ENCODE results near the gene EFHC2.
A peak's percentile ranks its signal among the peaks of the same experiment; 100 is the strongest.

The EFHC2 gene, protein sequence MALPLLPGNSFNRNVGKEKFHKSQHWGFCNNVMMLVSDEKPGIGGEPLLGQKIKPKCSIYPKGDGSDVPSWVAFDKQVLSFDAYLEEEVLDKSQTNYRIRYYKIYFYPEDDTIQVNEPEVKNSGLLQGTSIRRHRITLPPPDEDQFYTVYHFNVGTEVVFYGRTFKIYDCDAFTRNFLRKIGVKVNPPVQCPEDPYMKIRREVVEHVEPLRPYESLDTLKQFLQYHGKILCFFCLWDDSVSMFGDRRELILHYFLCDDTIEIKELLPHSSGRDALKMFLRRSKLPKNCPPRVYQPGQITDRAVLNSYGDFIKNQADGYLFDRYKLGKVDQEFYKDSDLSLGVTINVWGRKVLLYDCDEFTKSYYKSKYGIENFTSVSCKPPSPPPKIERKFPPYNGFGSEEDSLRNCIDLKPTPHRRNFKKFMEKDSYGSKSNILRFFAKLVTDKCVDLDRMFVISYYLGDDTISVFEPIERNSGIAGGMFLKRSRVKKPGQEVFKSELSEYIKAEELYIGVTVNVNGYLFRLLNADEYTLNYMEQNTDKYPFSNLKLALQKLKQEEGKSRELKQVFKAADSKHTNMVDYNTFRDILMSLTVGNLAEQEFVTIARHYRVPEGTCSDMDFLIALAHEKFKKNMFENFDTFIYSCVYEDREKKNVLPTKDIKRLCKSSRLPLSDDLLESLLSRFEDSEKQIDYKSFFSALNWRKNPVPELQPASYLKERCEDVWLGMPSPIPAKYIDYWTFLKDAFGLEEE

DNA sequence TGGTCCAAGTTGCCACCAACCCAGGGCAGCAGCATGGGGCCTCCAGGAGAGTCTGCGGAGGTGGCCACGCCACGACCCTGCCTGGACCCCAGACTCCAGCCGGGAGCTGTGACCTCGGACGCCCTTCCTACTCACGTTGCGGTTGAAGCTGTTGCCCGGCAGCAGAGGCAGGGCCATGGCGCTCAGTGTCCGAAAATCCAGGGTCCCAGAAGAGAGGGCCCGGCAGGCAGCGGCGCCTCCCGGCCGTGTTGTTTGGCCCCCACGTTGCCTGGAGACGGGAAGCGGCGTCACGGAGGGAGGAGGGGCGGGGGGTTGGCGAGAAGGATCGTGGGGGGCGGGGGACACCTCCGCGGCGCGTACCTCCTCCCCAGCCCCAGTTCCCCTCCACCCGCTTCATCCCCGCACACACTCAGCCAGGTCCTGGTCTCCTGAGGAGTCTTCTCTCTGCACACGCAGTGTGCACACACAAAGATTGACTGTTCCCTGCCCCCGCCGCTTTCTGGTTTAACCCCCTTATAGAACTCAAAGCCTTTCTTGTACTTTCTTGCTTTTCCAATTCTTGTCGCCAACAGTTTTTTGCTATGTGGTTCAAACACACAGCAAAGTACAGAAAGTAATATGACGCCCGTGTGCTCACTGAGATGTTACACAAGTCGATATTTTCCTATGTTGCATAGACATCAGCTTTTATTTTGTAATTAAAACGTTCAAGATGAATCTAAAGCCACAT lies at the start of gene EFHC2:
TSS of gene EFHC2 (minus strand) at position 261 of the 730 bp plus-strand sequence. CDS start at position 177, 84 bp downstream.
- DNase-seq: peak; percentile 51

DNA sequence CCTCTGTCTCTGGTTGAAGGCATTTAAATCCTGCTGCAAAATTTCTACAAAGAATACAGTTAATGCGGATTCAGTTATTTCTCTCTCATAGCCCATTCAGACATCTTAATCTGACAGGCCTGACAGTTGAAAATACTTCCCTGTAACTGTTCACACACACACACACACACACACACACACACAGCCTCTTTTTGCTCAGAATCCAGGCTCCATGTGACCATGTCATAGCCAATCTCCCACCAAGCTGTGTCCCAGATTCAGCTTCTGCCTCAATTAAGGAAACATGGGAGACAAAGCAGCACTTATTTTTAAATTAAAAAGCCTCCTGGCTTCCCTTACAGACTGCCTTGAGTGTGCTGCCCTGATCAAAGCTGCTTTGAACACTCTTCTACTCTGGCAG lies 49.3 kb upstream of the EFHC2 start:
- DNase-seq: no peak

DNA sequence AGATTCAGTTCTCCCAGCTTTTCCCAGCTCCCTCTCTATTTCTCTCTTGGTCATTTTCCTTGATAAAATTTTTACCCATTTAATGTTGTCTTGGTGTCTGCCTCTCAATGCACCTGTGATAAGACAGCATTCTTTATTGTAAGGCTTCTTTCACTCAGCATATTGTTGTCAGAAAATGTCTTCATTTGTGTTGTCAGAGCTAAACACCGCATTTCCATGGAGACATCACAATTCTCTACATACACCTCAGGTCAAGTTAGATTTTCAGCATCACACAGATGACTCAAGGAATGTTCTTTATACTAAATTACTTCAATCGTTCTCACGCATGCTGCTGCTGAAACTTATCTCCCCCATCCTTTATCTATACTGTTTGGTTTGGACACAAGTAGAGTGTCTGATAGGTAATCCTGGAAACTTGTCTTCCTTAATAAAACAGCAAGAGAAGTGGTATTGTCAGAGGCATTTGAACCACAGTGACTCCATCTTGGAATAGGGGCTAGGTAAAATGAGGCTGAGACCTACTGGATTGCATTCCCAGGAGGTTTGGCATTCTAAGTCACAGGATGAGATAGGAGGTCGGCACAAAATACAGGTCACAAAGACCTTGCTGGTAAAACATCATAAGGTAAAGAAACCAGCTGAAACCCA lies 41.3 kb upstream of the EFHC2 start:
- no peak for DNase-seq

DNA sequence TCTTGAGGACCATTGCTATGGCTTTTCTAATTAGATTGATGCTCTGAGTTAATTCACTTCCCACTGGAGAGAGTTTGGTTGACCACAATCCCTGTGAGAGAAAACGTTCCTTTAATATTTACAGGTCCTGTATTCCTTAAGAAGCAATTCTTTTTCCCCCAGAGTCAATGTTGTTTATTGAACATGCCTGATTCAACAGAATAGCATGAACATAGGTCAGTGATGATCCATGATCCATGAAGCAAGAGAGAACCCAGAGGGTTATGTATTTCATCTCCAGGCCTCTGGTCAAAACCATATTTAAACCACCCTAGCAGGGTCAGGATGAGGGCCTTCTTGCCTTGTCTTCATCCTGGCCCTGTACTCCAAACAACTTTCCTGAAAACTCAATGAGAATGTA lies 39.4 kb upstream of the EFHC2 start:
- DNase-seq: no peak

DNA sequence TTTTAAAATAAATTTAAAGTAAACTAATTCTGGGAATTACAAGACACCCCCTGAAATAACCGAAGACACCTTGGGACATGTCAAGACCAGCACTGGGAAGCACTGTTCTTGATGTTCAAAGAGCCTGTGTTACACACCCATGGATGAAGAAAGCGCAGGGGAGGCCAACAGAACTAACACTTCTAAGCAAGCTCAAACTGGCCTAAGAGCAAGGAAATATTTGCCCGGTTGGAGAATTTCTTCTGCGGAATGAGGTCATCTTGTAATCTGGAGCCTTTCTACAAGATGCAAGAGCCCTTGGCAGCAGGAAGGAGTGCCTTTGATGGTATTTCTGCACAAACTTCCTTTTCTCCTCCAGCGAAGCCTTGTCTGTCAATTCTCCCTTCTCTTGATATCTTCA lies 9.3 kb upstream of the EFHC2 start:
- no peak for DNase-seq

DNA sequence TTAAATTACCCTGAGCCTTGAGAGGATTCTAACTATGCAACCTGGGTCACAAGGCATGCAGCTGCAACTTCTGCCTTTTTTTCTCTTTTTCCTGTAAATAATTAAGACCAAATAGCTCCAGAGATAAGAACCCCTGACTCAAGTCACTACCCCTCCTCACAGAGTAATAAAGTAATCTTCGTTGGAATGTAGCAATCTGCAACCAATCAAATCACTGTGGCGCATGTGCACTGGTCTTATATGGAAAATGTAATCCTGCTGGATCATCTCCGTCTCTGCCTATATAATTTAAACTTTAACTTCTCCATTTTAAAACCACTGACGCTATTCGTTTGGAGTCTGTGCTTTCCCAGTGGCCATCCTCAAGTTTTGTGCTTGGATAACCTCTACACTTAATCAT lies 6.1 kb upstream of the EFHC2 start:
- no peak for DNase-seq

DNA sequence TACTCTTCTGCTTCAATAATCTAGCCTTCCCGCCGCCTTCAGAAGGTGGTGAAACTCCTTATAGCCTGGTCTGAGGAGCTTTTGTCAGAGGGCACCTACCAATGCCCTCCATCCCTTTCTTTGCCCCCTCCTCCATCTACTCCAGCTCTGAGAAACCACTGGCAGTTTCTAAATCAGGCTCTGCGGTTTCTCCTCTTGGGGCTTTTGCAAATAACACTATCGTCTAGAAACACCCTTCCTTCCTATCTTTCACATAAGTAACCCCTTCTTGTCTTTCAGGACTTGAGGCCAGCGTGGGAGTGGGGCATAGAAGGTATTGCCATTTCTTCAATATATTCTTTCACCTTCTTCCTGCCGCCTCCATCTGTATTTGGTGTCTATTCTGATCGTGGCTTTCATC lies 1.2 kb upstream of the EFHC2 start:
- DNase-seq: peak; percentile 2

DNA sequence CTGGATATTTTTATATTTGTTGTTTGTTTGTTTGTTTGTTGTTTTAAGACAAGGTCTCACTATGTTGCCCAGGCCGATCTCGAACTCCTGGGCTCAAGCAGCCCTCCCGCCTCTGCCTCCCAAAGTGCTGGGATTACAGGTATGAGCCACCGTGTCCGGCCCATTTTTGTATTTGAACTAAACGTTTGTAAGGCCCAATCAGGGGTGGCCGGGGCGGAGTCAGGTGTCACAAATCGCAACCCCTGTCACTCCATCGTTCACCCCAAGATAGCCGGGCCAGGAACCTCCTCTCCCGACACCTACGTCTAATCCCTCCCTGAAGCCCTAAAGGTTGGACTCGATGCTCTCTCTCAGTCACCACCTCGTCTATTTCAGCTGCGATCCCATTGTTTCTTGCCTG lies 722 bp upstream of the EFHC2 start:
- peak; percentile 60 for DNase-seq

DNA sequence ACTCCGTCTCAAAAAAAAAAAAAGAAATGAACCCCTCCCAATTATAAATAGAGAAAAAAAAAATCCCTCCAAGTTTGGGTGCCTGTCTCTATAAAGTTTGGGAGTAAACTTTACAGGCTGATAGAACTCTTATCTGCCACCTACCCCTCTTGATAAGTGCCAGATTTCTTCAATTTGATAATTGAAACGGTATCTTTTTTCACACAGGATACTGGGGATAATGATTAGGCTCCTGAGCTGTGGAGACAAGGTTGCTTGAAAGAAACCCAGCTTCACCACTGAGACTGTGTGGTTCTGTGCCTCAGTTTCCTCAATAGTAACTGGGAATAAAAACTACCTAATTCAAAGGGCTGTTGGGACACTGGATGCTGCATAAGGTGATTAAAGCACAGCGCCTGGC lies 606 bp downstream of the EFHC2 start:
- no peak for DNase-seq

DNA sequence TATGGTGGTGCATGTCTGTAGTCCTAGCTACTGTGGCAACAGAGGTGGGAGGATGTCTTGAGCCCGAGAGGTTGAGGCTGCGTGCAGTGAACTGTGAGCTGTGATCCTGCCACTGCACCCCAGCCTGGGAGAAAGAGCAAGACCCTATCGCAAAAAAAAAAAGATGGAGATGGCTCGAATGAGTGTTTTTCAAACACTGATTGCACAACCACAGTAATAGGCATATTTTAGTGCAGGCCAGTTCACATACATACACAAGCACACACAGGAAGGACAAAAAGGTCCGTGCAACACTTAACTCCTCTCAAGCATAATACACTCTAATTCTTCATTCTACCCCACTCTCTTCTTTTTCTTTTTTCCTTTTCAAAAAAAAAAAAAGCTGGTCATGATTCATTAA lies 5.1 kb downstream of the EFHC2 start:
- DNase-seq: no peak

DNA sequence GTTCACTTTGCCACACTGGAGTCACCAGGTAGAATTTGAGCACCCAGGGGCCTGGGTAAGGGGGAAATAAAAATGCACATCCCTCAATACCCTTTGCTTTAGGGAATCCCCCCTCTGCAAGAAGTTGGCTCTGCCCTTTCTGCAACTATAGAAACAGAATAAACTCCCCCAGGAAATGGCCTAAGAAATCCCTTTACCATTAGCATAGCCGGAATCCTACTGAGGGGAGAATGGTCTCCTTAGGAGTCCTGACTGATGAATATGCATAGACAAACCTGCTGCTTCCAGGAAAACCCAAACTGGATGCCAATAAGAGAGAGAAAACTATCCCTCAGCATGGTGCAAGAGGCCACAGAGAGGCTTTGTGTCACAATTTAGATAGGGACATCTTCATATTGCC lies 11.0 kb downstream of the EFHC2 start:
- no peak for DNase-seq

DNA sequence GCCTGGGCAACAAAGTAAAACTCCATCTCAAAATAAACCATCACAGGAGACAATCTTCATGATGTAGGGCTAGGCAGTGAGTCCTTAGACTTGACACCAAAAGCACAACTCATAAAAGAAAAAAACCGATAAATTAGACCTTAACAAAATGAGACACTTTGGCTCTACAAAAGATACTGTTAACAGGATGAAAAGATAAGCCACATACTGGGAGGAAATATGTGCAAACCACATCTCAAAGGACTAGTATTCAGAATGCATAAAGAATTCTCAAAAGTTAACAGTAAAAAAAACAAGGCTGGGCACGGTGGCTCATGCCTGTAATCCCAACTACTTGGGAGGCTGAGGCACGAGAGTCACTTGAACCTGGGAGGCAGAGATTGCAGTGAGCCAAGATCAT lies 13.2 kb downstream of the EFHC2 start:
- no peak for DNase-seq

DNA sequence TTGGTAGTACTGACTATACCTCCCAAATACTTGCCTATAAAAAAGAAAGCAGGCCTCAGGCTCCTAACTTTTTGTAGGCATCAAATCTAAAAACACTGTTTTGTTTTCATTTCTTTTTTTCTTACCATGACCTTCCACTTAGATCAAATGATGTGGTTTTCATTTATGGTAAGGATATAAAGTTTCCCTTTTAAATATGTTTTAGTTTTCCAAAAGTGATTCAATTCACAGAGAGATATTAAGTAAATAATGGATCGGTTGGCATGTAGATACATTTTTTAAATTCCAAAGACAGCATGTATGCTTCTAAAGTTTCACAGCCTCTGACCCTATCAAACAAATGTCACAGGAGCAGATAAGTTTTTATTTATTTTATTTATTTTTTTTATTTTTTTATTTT lies 23.9 kb downstream of the EFHC2 start:
- no peak for DNase-seq

DNA sequence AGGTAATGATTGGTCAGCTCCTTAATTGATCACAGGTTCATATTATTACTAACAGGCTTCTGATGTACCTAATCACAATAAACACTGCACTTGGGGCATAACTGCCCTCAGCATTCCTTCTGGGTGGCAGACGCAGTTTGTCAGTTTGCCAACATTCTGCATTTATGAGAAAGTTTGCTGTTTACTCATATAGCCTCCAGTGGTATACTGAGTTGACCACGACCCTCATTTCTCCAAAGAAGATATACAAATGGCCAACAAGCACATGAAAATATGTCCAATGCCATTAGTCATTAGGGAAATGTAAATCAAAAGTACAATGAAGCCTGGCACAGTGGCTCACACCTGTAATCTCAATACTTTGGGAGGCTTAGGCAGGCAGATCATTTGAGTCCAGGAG lies 26.3 kb downstream of the EFHC2 start:
- DNase-seq: no peak

DNA sequence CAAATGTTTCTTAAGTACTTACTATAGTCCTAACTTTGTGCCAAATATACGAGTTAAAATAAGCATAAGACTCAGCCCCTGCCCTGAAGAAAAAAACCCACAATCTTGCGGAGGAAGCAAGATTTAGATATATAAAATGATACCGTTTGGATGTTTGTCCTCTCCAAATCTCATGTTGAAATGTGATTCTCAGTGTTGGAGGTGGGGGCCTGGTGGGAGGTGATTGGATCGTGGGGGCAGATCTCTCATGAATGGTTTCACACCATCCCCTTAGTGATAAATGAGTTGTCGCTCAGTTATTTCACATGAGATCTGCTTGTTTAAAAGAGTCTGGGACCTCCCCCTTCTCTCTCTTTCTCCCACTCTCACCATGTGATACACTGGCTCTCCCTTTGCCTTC lies 28.7 kb downstream of the EFHC2 start:
- DNase-seq: no peak

DNA sequence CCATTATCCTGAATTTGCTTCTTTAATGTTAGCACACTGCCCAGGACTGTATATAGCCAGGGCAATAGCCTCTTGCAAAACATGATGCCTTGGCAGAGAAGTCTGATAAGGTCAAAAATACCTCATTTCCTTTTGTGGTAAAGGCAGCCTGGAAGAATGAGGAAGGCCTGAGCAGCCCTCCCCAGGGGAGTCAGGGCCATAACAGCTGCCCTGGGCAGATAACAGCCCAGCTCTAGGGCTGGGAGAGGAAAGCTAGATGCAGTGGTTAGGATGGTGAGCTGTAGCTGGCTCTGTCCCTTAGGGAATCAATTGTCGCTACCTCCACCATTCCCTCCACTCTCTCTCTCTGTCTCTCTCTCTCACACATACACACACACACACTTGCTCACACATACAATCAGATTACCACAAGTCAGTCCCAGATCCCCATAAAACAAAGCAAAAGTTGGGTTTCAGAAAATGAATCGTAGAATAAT lies 29.2 kb downstream of the EFHC2 start:
- peak; percentile 1 for DNase-seq

DNA sequence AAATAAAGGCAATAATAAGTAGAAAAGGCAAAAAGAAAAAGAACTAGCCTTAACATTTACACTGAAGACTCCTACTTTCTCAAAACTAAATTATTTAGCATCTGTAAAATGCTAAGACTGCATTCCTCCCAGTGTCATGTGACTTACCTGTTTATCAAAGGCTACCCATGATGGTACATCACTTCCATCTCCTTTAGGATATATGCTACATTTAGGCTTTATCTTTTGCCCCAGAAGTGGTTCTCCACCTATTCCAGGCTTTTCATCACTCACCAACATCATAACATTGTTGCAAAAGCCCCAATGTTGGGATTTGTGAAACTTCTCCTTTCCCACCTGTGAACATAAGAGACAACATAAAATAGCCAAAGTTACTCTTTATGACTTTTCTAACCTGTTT lies 31.1 kb downstream of the EFHC2 start:
- DNase-seq: no peak

DNA sequence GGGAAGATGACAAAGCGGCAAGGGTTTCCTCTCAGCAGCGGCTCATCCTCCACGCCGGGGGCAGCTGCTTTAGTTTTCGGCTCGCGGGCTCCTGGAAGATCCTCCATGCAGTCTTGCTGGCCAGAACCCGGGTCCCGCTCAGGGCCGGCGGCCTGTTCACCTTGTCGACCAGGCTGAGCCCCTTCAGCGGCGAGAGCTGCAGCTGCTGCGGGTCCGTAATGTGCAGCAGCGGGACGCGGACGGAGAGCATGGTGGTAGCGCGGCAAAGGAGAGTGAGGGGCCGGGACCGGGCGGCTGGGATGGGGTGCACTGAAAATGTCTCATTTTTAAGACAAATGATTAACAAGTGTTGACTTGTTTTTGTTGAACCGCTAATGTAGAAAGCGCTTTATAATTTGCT lies 33.2 kb downstream of the EFHC2 start:
- no peak for DNase-seq

DNA sequence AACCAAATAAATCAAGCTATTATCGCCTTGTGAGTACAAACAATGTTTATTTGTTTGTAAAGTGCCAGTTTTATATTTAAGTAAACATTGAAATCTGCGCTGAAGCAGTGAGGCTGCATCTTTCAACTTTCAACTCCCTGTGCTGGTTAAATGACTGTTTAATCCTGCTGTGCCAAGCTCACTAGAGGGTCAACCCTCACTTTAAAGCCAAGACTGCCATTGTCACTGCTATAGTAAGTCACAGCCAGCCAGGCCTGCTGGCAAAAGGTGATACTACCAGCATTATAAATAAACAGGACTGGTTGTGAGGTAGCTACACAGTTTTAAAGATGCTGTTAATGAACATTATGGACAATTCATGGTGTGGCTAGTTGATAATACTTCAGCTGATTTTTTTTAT lies 34.6 kb downstream of the EFHC2 start:
- no peak for DNase-seq

DNA sequence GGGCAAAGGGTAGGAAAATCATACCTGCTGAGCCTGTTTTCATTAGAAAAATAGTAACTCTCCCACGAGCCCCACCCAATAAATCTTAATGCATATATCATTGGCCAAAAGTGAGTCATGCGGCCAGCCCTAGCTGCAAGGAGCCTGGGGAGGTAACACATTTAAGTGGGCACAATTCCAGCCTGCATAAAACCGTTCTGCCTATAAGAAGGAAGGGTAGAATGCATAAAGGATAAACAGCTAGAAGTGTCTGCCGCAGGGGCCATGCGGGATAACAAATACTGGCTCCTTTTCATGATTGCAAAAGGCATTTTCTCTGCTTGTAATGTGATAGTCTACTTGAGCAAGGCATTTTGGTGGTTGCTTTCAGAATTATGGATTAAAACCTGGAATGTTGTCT lies 37.1 kb downstream of the EFHC2 start:
- no peak for DNase-seq

DNA sequence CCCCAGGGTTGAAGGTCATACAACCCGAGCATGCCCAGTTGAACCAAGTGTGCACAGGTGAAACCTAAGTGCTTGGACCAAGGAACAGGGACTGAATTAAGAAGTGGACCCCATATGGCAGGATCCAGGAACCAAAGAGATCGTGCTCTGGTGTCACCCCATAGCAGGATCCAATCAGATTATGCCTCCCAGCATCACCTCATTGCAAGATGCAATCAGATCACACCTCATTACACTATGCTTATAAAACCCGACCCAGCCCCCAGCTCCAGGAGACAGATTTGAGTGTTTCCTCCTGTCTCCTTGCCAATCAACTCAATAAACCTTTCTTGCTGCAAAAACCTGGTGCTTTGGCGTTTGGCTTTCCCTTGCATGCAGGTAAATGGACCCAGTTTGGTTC lies 37.6 kb downstream of the EFHC2 start:
- DNase-seq: no peak

DNA sequence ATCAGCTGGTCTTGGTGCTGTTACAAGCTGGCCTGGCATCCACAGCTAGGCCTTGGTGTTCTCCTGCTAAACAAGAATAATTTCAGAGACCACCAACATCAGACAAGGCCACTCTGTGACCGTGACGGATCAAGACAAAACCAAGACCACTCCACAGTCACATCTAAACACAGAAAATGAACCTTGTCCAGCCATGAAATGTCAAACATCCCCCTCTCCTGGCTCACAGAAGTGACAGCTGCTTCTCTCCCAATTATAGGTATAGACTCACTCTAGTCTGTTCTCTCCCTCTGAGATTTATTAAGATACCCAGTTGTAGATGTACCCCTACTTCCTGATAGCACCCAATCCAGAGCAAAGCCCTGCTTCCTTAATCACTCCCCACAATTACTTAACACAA lies 40.4 kb downstream of the EFHC2 start:
- DNase-seq: no peak

DNA sequence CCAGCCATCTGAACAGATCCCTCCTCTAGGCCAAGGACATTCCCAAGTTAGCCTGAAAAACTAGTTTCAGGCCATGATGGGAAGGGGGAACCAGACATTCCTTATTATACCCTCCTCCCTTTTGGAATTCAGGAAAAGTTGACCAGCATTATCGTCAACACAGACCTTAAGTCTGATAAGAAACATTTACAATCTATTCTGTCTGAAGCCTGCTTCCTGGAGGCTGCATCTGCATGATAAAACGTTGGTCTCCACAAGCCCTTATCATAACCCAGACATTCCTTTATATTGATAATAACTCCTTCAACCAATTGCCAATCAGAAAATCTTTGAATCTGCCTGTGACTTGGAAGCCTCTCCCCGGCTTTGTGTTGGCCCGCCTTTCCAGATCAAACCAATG lies 44.3 kb downstream of the EFHC2 start:
- DNase-seq: no peak
